HTERT RPE-1 (cell line): ENCODE measurements around the gene MACROD2.

Experiments used
- in situ Hi-C: fragments of 300-500 bp; cut with MboI; formaldehyde crosslinking; loops from 4 replicates; pipeline ENCODE4 v1.14.3; 2020; ENCODE audit warnings: low sequenced_read_pairs

Gene MACROD2

GRCh38 chr20:14569641-14570040, 574.3 kb downstream of the MACROD2 start:
- in situ Hi-C loops, result no loop called here

GRCh38 chr20:14570811-14571210, 575.5 kb downstream of the MACROD2 start:
- in situ Hi-C loops, result no loop called here

GRCh38 chr20:14573676-14574075, 578.4 kb downstream of the MACROD2 start:
- in situ Hi-C loops, result no loop called here

GRCh38 chr20:14576196-14576877, 581.0 kb downstream of the MACROD2 start:
- in situ Hi-C loops, result no loop called here

- in situ Hi-C loops, result no loop called here
Observed at GRCh38 chr20:14580418-14581074, 585.2 kb downstream of the MACROD2 start.

GRCh38 chr20:14581731-14582130, 586.4 kb downstream of the MACROD2 start:
- in situ Hi-C loops, result no loop called here

- in situ Hi-C loops, result no loop called here
Observed at GRCh38 chr20:14582855-14583254, 587.5 kb downstream of the MACROD2 start.

GRCh38 chr20:14583413-14583812, 588.1 kb downstream of the MACROD2 start:
- in situ Hi-C loops, result no loop called here

GRCh38 chr20:14589383-14589782, 594.1 kb downstream of the MACROD2 start:
- in situ Hi-C loops, result no loop called here

GRCh38 chr20:14595051-14595450, 599.7 kb downstream of the MACROD2 start:
- in situ Hi-C loops, result no loop called here

- in situ Hi-C loops, result no loop called here
Observed at GRCh38 chr20:14597206-14597715, 601.9 kb downstream of the MACROD2 start.

GRCh38 chr20:14599613-14600012, 604.3 kb downstream of the MACROD2 start:
- in situ Hi-C loops, result no loop called here

- in situ Hi-C loops, result no loop called here
Observed at GRCh38 chr20:14600527-14600926, 605.2 kb downstream of the MACROD2 start.

- in situ Hi-C loops, result no loop called here
Observed at GRCh38 chr20:14604143-14604542, 608.8 kb downstream of the MACROD2 start.

GRCh38 chr20:14609328-14610221, 614.3 kb downstream of the MACROD2 start:
- in situ Hi-C loops, result no loop called here

- in situ Hi-C loops, result no loop called here
Observed at GRCh38 chr20:14611479-14611878, 616.2 kb downstream of the MACROD2 start.

GRCh38 chr20:14612391-14612790, 617.1 kb downstream of the MACROD2 start:
- in situ Hi-C loops, result no loop called here

GRCh38 chr20:14616003-14616402, 620.7 kb downstream of the MACROD2 start:
- in situ Hi-C loops, result no loop called here

- in situ Hi-C loops, result no loop called here
Observed at GRCh38 chr20:14617123-14617522, 621.8 kb downstream of the MACROD2 start.

- in situ Hi-C loops, result no loop called here
Observed at GRCh38 chr20:14619411-14619810, 624.1 kb downstream of the MACROD2 start.

- in situ Hi-C loops, result no loop called here
Observed at GRCh38 chr20:14622796-14623195, 627.5 kb downstream of the MACROD2 start.
